ENCODE results near the gene CDK17.
A peak's percentile ranks its signal among the peaks of the same experiment; 100 is the strongest.
"Not testable (repeated sequence)": the region's sequence is repeated elsewhere in the genome, so short reads cannot be mapped to it uniquely, and the experiment has no call there.

Gene CDK17

GRCh38 chr12:96393229-96393628 lies 7.0 kb downstream of the CDK17 start:
- H3K4me1 ChIP-seq: peaks cover 17% of the 10 kb centered on the region
- H3K27me3 ChIP-seq (ENCODE audit: low read depth); DNase-seq (ENCODE audit: low spot score in 2 of 2); H3K36me3 ChIP-seq (replicated peaks); H3K4me3 ChIP-seq; in situ Hi-C loops (cut with MboI; ENCODE audit: low sequenced_read_pairs); H3K9me3 ChIP-seq: not testable (repeated sequence)

GRCh38 chr12:96392397-96392796 lies 7.8 kb downstream of the CDK17 start:
- Histone ChIP-seq H3K4me1 (peaks cover 13% of the 10 kb centered on the region), H3K9me3 (no peaks in the 10 kb centered on the region), H3K4me3 (no peak overlapping the region), H3K36me3 (replicated peaks) (no peaks in the 10 kb centered on the region; the same call in 1 of the 2 replicates), H3K27me3 (ENCODE audit: low read depth) (no peaks in the 10 kb centered on the region)
- no peak for DNase-seq (ENCODE audit: low spot score in 2 of 2)
- in situ Hi-C loops (cut with MboI; ENCODE audit: low sequenced_read_pairs): no loop called here

GRCh38 chr12:96387981-96388380 lies 12.3 kb downstream of the CDK17 start:
- no peaks in the 10 kb centered on the region; the same call in 1 of the 2 replicates for H3K36me3 ChIP-seq (replicated peaks)
- DNase-seq (ENCODE audit: low spot score in 2 of 2): no peak
- in situ Hi-C loops (cut with MboI; ENCODE audit: low sequenced_read_pairs): no loop called here
- H3K27me3 ChIP-seq (ENCODE audit: low read depth): no peaks in the 10 kb centered on the region
- H3K9me3 ChIP-seq: no peaks in the 10 kb centered on the region
- H3K4me1 ChIP-seq: peaks cover 15% of the 10 kb centered on the region
- H3K4me3 ChIP-seq: no peak overlapping the region

- H3K9me3 ChIP-seq: no peaks in the 10 kb centered on the region
- peaks cover 15% of the 10 kb centered on the region for H3K4me1 ChIP-seq
- no peak overlapping the region for H3K4me3 ChIP-seq
- in situ Hi-C loops (cut with MboI; ENCODE audit: low sequenced_read_pairs): no loop called here
- no peak for DNase-seq (ENCODE audit: low spot score in 2 of 2)
- H3K36me3 ChIP-seq (replicated peaks): no peaks in the 10 kb centered on the region; the same call in 1 of the 2 replicates
- no peaks in the 10 kb centered on the region for H3K27me3 ChIP-seq (ENCODE audit: low read depth)
Measured at GRCh38 chr12:96386794-96387193, 13.4 kb downstream of the CDK17 start.

GRCh38 chr12:96383991-96384390 lies 16.2 kb downstream of the CDK17 start:
- Histone ChIP-seq H3K9me3 (no peaks in the 10 kb centered on the region), H3K27me3 (ENCODE audit: low read depth) (no peaks in the 10 kb centered on the region), H3K36me3 (replicated peaks) (no peaks in the 10 kb centered on the region; the same call in 1 of the 2 replicates), H3K4me1 (peaks cover 15% of the 10 kb centered on the region), H3K4me3 (no peak overlapping the region)
- no peak for DNase-seq (ENCODE audit: low spot score in 2 of 2)
- in situ Hi-C loops (cut with MboI; ENCODE audit: low sequenced_read_pairs): no loop called here

- DNase-seq (ENCODE audit: low spot score in 2 of 2): no peak
- Histone ChIP-seq H3K36me3 (replicated peaks) (no peaks in the 10 kb centered on the region; the same call in 1 of the 2 replicates), H3K27me3 (ENCODE audit: low read depth) (no peaks in the 10 kb centered on the region), H3K4me3 (no peak overlapping the region), H3K9me3 (no peaks in the 10 kb centered on the region), H3K4me1 (peaks cover 15% of the 10 kb centered on the region)
- in situ Hi-C loops (cut with MboI; ENCODE audit: low sequenced_read_pairs): no loop called here
Measured at GRCh38 chr12:96383371-96383770, 16.9 kb downstream of the CDK17 start.

GRCh38 chr12:96379743-96380142 lies 20.5 kb downstream of the CDK17 start:
- H3K9me3 ChIP-seq: not testable (repeated sequence)

GRCh38 chr12:96378319-96378718 lies 21.9 kb downstream of the CDK17 start:
- DNase-seq (ENCODE audit: low spot score in 2 of 2): no peak
- Histone ChIP-seq H3K4me1 (peaks cover 2% of the 10 kb centered on the region), H3K27me3 (ENCODE audit: low read depth) (no peaks in the 10 kb centered on the region), H3K4me3 (no peak overlapping the region), H3K9me3 (no peaks in the 10 kb centered on the region), H3K36me3 (replicated peaks) (no peaks in the 10 kb centered on the region; the same call in 1 of the 2 replicates)
- in situ Hi-C loops (cut with MboI; ENCODE audit: low sequenced_read_pairs): no loop called here

More at GRCh38 chr12:96379743-96380142, 20.5 kb downstream of the CDK17 start:
- H3K27me3 ChIP-seq (ENCODE audit: low read depth); DNase-seq (ENCODE audit: low spot score in 2 of 2); in situ Hi-C loops (cut with MboI; ENCODE audit: low sequenced_read_pairs); H3K36me3 ChIP-seq (replicated peaks); H3K4me3 ChIP-seq: not testable (repeated sequence)
- H3K4me1 ChIP-seq: peaks cover 15% of the 10 kb centered on the region

GRCh38 chr12:96376865-96377264 lies 23.4 kb downstream of the CDK17 start:
- no peaks in the 10 kb centered on the region for H3K9me3 ChIP-seq
- H3K4me1 ChIP-seq: peaks cover 13% of the 10 kb centered on the region
- no peak overlapping the region for H3K4me3 ChIP-seq
- in situ Hi-C loops (cut with MboI; ENCODE audit: low sequenced_read_pairs): no loop called here
- no peak for DNase-seq (ENCODE audit: low spot score in 2 of 2)
- H3K27me3 ChIP-seq (ENCODE audit: low read depth): no peaks in the 10 kb centered on the region
- no peaks in the 10 kb centered on the region; the same call in 1 of the 2 replicates for H3K36me3 ChIP-seq (replicated peaks)

GRCh38 chr12:96375841-96376604 lies 24.2 kb downstream of the CDK17 start:
- no peak for DNase-seq (ENCODE audit: low spot score in 2 of 2)
- H3K27me3 ChIP-seq (ENCODE audit: low read depth): no peaks in the 10 kb centered on the region
- H3K9me3 ChIP-seq: no peaks in the 10 kb centered on the region
- H3K4me3 ChIP-seq: no peak overlapping the region
- in situ Hi-C loops (cut with MboI; ENCODE audit: low sequenced_read_pairs): no loop called here
- peaks cover 22% of the 10 kb centered on the region for H3K4me1 ChIP-seq
- no peaks in the 10 kb centered on the region; the same call in 1 of the 2 replicates for H3K36me3 ChIP-seq (replicated peaks)

- no peak for DNase-seq (ENCODE audit: low spot score in 2 of 2)
- H3K4me1 ChIP-seq: peaks cover 30% of the 10 kb centered on the region
- H3K9me3 ChIP-seq: no peaks in the 10 kb centered on the region
- H3K36me3 ChIP-seq (replicated peaks): no peaks in the 10 kb centered on the region; the same call in 1 of the 2 replicates
- in situ Hi-C loops (cut with MboI; ENCODE audit: low sequenced_read_pairs): no loop called here
- no peak overlapping the region for H3K4me3 ChIP-seq
- H3K27me3 ChIP-seq (ENCODE audit: low read depth): no peaks in the 10 kb centered on the region
Measured at GRCh38 chr12:96375170-96375569, 25.1 kb downstream of the CDK17 start.

- Histone ChIP-seq H3K9me3 (no peaks in the 10 kb centered on the region), H3K4me3 (no peak overlapping the region), H3K4me1 (peaks cover 33% of the 10 kb centered on the region), H3K27me3 (ENCODE audit: low read depth) (no peaks in the 10 kb centered on the region), H3K36me3 (replicated peaks) (no peaks in the 10 kb centered on the region)
- DNase-seq (ENCODE audit: low spot score in 2 of 2): peak; percentile 15 to 88
- in situ Hi-C loops (cut with MboI; ENCODE audit: low sequenced_read_pairs): no loop called here
Measured at GRCh38 chr12:96371790-96372699, 28.2 kb downstream of the CDK17 start.

GRCh38 chr12:96371138-96371789 lies 29.0 kb downstream of the CDK17 start:
- Histone ChIP-seq H3K36me3 (replicated peaks) (no peaks in the 10 kb centered on the region), H3K27me3 (ENCODE audit: low read depth) (no peaks in the 10 kb centered on the region), H3K9me3 (no peaks in the 10 kb centered on the region), H3K4me1 (peaks cover 33% of the 10 kb centered on the region), H3K4me3 (no peak overlapping the region)
- in situ Hi-C loops (cut with MboI; ENCODE audit: low sequenced_read_pairs): no loop called here
- DNase-seq (ENCODE audit: low spot score in 2 of 2): peak; percentile 65 to 89
